ENCODE data around the gene RPS6KL1.

DNA sequence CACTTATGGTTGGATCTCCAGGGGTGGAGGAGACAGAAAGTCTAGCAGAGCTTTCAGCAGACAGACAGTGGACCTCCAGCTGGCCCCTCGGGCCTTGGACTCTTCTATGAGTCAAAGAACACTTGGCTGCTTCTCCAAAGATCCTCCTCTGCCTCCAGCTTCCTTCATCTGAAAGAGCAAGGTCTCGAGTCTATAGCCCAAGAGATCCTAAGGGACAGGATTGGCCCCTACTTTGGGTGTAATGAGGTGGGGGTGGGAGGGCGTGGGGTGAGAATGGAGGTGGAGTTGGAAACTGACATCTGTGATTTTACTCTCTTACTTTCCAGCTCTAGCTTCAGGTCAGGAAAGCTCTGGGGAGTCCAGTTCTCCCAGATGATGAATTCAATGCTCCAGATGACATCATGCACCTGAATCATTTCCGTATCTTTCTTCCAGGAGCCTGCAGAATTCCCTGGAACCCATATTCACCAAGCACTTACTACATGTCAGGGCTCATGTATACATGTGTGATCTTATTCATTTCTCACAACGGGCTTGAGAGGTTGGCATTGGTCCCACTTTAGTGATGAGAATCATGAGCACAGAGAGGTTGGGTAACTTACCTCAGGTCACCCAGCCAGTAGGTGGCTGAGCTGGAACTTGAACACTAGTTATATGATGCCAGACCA is 42.6 kb upstream of the RPS6KL1 start:
- TF ChIP-seq, protein P1, sequence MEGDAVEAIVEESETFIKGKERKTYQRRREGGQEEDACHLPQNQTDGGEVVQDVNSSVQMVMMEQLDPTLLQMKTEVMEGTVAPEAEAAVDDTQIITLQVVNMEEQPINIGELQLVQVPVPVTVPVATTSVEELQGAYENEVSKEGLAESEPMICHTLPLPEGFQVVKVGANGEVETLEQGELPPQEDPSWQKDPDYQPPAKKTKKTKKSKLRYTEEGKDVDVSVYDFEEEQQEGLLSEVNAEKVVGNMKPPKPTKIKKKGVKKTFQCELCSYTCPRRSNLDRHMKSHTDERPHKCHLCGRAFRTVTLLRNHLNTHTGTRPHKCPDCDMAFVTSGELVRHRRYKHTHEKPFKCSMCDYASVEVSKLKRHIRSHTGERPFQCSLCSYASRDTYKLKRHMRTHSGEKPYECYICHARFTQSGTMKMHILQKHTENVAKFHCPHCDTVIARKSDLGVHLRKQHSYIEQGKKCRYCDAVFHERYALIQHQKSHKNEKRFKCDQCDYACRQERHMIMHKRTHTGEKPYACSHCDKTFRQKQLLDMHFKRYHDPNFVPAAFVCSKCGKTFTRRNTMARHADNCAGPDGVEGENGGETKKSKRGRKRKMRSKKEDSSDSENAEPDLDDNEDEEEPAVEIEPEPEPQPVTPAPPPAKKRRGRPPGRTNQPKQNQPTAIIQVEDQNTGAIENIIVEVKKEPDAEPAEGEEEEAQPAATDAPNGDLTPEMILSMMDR (IDR thresholded peaks at IDR 0.05; ENCODE audit: borderline replicate concordance, extremely low read depth, low read length, poor library complexity, severe bottlenecking) = no peak
- no peak for TF ChIP-seq EZH2 (IDR thresholded peaks at IDR 0.05; ENCODE audit: borderline replicate concordance, low read depth, low read length, severe bottlenecking)

Measured in DND-41 (cell line).